ENCODE measurements around the gene CARD11.

GRCh38 chr7:2886391-2886790 lies 157.3 kb downstream of the CARD11 start:
- TF ChIP-seq POLR2A (IDR thresholded peaks at IDR 0.05; ENCODE audit: low read length) (no peak), GATA1 (IDR thresholded peaks at IDR 0.05; ENCODE audit: low read depth, low read length) (no peak)
